ENCODE data around the gene CST9L.

DNA sequence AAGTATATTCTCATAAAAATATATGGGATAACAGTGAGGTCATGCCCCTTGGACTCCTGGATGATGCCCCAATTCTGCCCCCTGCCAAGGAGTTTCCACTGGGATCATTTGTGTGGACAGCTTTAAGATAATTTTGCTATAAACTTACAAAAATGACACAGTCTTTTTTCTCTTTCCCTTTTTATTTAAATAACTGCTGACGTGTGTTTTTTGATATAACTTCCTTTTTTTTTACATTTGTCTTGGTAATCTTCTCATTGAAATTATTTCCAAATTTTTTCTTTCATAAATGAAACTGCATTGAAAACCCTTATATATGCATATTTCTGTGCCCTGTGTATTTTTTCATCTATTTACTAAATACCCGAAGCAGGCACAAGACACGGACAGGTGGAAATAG is 31.3 kb downstream of the CST9L start:
- TF ChIP-seq MED1 (CRISPR knock-in tag; IDR thresholded peaks at IDR 0.05), result no peak
- no peak for TF ChIP-seq ZNF670 (CRISPR knock-in tag; IDR thresholded peaks at IDR 0.05; ENCODE audit: borderline replicate concordance)
- no peak for TF ChIP-seq RFX5 (IDR thresholded peaks at IDR 0.05; ENCODE audit: low read depth, low read length)
- no peak for TF ChIP-seq ZNF644 (CRISPR knock-in tag; IDR thresholded peaks at IDR 0.05; ENCODE audit: low read depth)
- no peak for TF ChIP-seq ZNF678 (CRISPR knock-in tag; IDR thresholded peaks at IDR 0.05)
- TF ChIP-seq, protein P1, sequence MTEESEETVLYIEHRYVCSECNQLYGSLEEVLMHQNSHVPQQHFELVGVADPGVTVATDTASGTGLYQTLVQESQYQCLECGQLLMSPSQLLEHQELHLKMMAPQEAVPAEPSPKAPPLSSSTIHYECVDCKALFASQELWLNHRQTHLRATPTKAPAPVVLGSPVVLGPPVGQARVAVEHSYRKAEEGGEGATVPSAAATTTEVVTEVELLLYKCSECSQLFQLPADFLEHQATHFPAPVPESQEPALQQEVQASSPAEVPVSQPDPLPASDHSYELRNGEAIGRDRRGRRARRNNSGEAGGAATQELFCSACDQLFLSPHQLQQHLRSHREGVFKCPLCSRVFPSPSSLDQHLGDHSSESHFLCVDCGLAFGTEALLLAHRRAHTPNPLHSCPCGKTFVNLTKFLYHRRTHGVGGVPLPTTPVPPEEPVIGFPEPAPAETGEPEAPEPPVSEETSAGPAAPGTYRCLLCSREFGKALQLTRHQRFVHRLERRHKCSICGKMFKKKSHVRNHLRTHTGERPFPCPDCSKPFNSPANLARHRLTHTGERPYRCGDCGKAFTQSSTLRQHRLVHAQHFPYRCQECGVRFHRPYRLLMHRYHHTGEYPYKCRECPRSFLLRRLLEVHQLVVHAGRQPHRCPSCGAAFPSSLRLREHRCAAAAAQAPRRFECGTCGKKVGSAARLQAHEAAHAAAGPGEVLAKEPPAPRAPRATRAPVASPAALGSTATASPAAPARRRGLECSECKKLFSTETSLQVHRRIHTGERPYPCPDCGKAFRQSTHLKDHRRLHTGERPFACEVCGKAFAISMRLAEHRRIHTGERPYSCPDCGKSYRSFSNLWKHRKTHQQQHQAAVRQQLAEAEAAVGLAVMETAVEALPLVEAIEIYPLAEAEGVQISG (CRISPR knock-in tag; IDR thresholded peaks at IDR 0.05), result no peak
- TF ChIP-seq, protein P2, sequence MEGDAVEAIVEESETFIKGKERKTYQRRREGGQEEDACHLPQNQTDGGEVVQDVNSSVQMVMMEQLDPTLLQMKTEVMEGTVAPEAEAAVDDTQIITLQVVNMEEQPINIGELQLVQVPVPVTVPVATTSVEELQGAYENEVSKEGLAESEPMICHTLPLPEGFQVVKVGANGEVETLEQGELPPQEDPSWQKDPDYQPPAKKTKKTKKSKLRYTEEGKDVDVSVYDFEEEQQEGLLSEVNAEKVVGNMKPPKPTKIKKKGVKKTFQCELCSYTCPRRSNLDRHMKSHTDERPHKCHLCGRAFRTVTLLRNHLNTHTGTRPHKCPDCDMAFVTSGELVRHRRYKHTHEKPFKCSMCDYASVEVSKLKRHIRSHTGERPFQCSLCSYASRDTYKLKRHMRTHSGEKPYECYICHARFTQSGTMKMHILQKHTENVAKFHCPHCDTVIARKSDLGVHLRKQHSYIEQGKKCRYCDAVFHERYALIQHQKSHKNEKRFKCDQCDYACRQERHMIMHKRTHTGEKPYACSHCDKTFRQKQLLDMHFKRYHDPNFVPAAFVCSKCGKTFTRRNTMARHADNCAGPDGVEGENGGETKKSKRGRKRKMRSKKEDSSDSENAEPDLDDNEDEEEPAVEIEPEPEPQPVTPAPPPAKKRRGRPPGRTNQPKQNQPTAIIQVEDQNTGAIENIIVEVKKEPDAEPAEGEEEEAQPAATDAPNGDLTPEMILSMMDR (CRISPR knock-in tag; IDR thresholded peaks at IDR 0.05), result no peak
